ENCODE measurements around the gene PCDHGA8.
"Not testable (repeated sequence)": the region's sequence is repeated elsewhere in the genome, so short reads cannot be mapped to it uniquely, and the experiment has no call there.

PCDHGA8 gene

DNA sequence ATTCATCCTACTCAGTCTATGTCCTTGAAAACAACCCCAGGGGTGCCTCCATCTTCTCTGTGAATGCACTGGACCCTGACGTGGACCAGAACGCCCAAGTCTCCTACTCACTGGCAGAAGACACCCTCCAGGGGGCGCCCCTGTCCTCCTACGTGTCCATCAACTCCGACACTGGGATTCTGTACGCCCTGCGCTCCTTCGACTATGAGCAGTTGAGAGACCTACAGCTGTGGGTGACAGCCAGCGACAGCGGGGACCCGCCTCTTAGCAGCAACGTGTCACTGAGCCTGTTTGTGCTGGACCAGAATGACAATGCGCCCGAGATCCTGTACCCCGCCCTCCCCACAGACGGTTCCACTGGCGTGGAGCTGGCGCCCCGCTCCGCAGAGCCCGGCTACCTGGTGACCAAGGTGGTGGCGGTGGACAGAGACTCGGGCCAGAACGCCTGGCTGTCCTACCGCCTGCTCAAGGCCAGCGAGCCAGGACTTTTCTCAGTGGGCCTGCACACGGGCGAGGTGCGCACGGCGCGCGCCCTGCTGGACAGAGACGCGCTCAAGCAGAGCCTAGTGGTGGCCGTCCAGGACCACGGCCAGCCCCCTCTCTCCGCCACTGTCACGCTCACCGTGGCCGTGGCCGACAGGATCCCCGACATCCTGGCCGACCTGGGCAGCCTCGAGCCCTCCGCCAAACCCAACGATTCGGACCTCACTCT lies 16.8 kb upstream of the PCDHGA8 start:
- not testable (repeated sequence) for H3K27me3 ChIP-seq (ENCODE audit: control insufficient read depth, insufficient read depth, low read length); H3K36me3 ChIP-seq (ENCODE audit: control insufficient read depth, insufficient read depth, low read length); H3K9ac ChIP-seq (ENCODE audit: low read depth, low read length); H3K4me3 ChIP-seq (ENCODE audit: low read depth, low read length); H3K9me3 ChIP-seq (ENCODE audit: control insufficient read depth, insufficient read depth, low read length); H3K4me1 ChIP-seq (ENCODE audit: control insufficient read depth, insufficient read depth, low read length)

DNA sequence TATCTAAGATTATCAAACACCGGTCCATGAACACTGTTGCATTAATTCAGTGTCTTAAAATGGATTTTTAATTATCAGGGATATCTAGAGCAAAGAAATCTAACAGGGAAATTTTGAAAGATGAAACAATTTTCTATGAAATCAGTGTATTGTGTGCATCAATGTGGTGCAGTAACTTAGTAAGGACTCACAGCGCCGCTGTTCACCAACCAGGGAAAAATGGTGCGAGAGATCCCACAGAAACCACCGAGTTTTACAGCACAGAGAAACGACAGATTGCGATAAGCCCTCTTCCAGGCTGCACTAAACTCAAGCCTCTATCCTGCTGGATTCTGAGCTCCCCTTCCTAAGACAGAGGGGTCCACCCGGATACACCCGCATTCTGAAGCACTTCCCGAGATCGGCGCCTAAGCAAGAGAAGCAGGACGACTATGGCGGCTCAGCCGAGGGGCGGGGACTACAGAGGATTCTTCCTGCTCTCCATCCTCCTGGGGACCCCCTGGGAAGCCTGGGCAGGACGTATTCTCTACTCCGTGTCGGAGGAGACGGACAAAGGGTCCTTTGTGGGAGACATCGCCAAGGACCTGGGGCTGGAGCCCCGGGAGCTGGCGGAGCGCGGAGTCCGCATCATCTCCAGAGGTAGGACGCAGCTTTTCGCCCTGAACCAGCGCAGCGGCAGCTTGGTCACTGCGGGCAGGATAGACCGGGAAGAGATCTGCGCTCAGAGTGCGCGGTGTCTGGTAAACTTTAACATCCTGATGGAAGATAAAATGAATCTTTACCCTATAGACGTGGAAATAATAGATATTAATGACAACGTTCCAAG lies 9.8 kb upstream of the PCDHGA8 start, which contains the start of gene PCDHGA7:
Gene PCDHGA7, plus strand, starts transcription at position 274 of the 826 bp plus-strand sequence. Its CDS starts 158 bp downstream, at position 432.
- Histone ChIP-seq H3K27me3 (ENCODE audit: control insufficient read depth, insufficient read depth, low read length) (peaks cover 7% of the 10 kb centered on the region), H3K9me3 (ENCODE audit: control insufficient read depth, insufficient read depth, low read length) (no peaks in the 10 kb centered on the region), H3K4me1 (ENCODE audit: control insufficient read depth, insufficient read depth, low read length) (no peaks in the 10 kb centered on the region), H3K4me3 (ENCODE audit: low read depth, low read length) (peak within 1 kb of the TSS; percentile 75), H3K9ac (ENCODE audit: low read depth, low read length) (peak within 1 kb of the TSS; percentile 65), H3K36me3 (ENCODE audit: control insufficient read depth, insufficient read depth, low read length) (peaks cover 2% of the 10 kb centered on the region)

GRCh38 chr5:141383345-141383744 lies 9.1 kb upstream of the PCDHGA8 start:
- H3K4me3 ChIP-seq (ENCODE audit: low read depth, low read length) = peak overlapping the region; percentile 75
- no peak overlapping the region for H3K9ac ChIP-seq (ENCODE audit: low read depth, low read length)

DNA sequence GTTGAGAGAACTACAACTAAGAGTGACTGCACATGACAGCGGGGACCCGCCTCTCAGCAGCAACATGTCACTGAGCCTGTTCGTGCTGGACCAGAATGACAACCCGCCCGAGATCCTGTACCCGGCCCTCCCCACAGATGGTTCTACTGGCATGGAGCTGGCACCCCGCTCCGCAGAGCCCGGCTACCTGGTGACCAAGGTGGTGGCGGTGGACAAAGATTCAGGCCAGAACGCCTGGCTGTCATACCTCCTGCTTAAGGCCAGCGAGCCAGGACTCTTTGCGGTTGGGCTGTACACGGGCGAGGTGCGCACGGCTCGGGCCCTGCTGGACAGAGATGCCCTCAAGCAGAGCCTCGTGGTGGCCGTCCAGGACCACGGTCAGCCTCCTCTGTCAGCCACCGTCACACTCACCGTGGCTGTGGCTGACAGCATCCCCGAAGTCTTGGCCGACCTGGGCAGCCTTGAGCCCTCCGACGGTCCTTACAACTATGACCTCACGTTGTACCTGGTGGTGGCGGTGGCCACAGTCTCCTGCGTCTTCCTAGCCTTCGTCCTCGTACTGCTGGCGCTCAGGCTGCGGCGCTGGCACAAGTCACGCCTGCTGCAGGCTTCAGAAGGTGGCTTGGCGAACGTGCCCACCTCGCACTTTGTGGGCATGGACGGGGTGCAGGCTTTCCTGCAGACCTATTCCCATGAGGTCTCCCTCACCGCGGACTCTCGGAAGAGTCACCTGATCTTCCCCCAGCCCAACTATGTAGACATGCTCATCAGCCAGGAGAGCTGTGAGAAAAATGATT lies 7.8 kb upstream of the PCDHGA8 start:
- peaks cover 2% of the 10 kb centered on the region for H3K36me3 ChIP-seq (ENCODE audit: control insufficient read depth, insufficient read depth, low read length)
- H3K27me3 ChIP-seq (ENCODE audit: control insufficient read depth, insufficient read depth, low read length) = peaks cover 16% of the 10 kb centered on the region
- no peaks in the 10 kb centered on the region for H3K4me1 ChIP-seq (ENCODE audit: control insufficient read depth, insufficient read depth, low read length)
- H3K9me3 ChIP-seq (ENCODE audit: control insufficient read depth, insufficient read depth, low read length) = peaks cover 10% of the 10 kb centered on the region
- no peak overlapping the region for H3K4me3 ChIP-seq (ENCODE audit: low read depth, low read length)
- H3K9ac ChIP-seq (ENCODE audit: low read depth, low read length) = no peak overlapping the region

More at GRCh38 chr5:141383345-141383744, 9.1 kb upstream of the PCDHGA8 start:
- H3K36me3 ChIP-seq (ENCODE audit: control insufficient read depth, insufficient read depth, low read length) = peaks cover 2% of the 10 kb centered on the region
- peaks cover under 1% of the 10 kb centered on the region for H3K9me3 ChIP-seq (ENCODE audit: control insufficient read depth, insufficient read depth, low read length)
- no peaks in the 10 kb centered on the region for H3K4me1 ChIP-seq (ENCODE audit: control insufficient read depth, insufficient read depth, low read length)
- H3K27me3 ChIP-seq (ENCODE audit: control insufficient read depth, insufficient read depth, low read length) = peaks cover 10% of the 10 kb centered on the region

- H3K4me3 ChIP-seq (ENCODE audit: low read depth, low read length) = peak within 1 kb of the TSS; percentile 65
- H3K36me3 ChIP-seq (ENCODE audit: control insufficient read depth, insufficient read depth, low read length); H3K4me1 ChIP-seq (ENCODE audit: control insufficient read depth, insufficient read depth, low read length); H3K9ac ChIP-seq (ENCODE audit: low read depth, low read length): not testable (repeated sequence)
- peaks cover 16% of the 10 kb centered on the region for H3K27me3 ChIP-seq (ENCODE audit: control insufficient read depth, insufficient read depth, low read length)
- peaks cover 11% of the 10 kb centered on the region for H3K9me3 ChIP-seq (ENCODE audit: control insufficient read depth, insufficient read depth, low read length)
These were observed 4.7 kb upstream of the PCDHGA8 start, which contains the start of gene PCDHGB4 for GRCh38 chr5:141387557-141388311. Gene PCDHGB4 (plus strand): TSS chr5:141387698. CDS start chr5:141387885, 187 bp downstream.

DNA sequence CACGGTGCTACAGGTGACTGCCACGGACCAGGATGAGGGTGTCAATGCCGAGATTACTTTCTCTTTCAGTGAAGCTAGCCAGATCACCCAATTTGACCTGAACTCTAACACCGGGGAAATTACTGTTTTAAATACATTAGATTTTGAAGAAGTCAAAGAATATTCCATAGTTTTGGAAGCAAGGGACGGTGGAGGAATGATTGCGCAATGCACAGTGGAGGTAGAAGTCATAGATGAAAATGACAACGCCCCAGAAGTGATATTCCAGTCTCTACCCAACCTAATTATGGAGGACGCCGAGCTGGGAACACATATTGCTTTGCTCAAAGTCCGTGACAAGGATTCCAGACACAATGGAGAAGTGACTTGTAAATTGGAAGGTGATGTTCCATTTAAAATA lies 3.8 kb upstream of the PCDHGA8 start:
- H3K36me3 ChIP-seq (ENCODE audit: control insufficient read depth, insufficient read depth, low read length) = peaks cover 4% of the 10 kb centered on the region
- no peaks in the 10 kb centered on the region for H3K4me1 ChIP-seq (ENCODE audit: control insufficient read depth, insufficient read depth, low read length)
- peaks cover 13% of the 10 kb centered on the region for H3K27me3 ChIP-seq (ENCODE audit: control insufficient read depth, insufficient read depth, low read length)
- peak overlapping the region; percentile 28 for H3K4me3 ChIP-seq (ENCODE audit: low read depth, low read length)
- peaks cover 11% of the 10 kb centered on the region for H3K9me3 ChIP-seq (ENCODE audit: control insufficient read depth, insufficient read depth, low read length)
- H3K9ac ChIP-seq (ENCODE audit: low read depth, low read length) = no peak overlapping the region

DNA sequence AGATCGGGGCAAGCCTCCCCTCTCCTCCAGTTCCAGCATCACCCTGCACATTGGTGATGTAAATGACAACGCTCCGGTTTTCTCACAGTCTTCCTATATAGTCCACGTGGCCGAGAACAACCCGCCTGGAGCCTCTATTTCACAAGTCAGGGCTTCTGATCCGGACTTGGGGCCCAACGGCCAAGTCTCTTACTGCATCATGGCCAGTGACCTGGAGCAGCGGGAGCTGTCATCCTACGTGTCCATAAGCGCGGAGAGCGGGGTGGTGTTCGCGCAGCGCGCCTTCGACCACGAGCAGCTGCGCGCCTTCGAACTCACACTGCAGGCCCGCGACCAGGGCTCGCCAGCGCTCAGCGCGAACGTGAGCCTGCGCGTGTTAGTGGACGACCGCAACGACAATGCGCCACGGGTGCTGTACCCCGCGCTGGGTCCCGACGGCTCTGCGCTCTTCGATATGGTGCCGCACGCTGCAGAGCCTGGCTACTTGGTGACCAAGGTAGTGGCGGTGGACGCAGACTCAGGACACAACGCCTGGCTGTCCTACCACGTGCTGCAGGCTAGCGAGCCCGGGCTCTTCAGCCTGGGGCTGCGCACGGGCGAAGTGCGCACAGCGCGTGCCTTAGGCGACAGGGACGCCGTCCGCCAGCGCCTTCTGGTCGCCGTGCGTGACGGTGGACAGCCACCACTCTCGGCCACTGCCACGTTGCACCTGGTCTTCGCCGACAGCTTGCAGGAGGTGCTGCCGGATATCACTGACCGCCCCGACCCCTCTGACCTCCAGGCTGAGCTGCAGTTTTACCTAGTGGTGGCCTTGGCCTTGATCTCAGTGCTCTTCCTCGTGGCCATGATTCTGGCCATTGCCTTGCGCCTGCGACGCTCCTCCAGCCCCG lies 3.0 kb upstream of the PCDHGA8 start:
- H3K27me3 ChIP-seq (ENCODE audit: control insufficient read depth, insufficient read depth, low read length) = peaks cover 9% of the 10 kb centered on the region
- H3K9me3 ChIP-seq (ENCODE audit: control insufficient read depth, insufficient read depth, low read length) = peaks cover 11% of the 10 kb centered on the region

GRCh38 chr5:141393267-141393666 lies 834 bp downstream of the PCDHGA8 start:
- peaks cover 7% of the 10 kb centered on the region for H3K27me3 ChIP-seq (ENCODE audit: control insufficient read depth, insufficient read depth, low read length)

More for the DNA sequence above, 3.0 kb upstream of the PCDHGA8 start:
- peaks cover 4% of the 10 kb centered on the region for H3K36me3 ChIP-seq (ENCODE audit: control insufficient read depth, insufficient read depth, low read length)
- H3K4me1 ChIP-seq (ENCODE audit: control insufficient read depth, insufficient read depth, low read length) = no peaks in the 10 kb centered on the region
- H3K4me3 ChIP-seq (ENCODE audit: low read depth, low read length) = no peak overlapping the region
- H3K9ac ChIP-seq (ENCODE audit: low read depth, low read length) = no peak overlapping the region

GRCh38 chr5:141394401-141395187 lies 2.2 kb downstream of the PCDHGA8 start:
- not testable (repeated sequence) for H3K27me3 ChIP-seq (ENCODE audit: control insufficient read depth, insufficient read depth, low read length); H3K4me1 ChIP-seq (ENCODE audit: control insufficient read depth, insufficient read depth, low read length); H3K9me3 ChIP-seq (ENCODE audit: control insufficient read depth, insufficient read depth, low read length); H3K36me3 ChIP-seq (ENCODE audit: control insufficient read depth, insufficient read depth, low read length); H3K4me3 ChIP-seq (ENCODE audit: low read depth, low read length); H3K9ac ChIP-seq (ENCODE audit: low read depth, low read length)

More at GRCh38 chr5:141393267-141393666, 834 bp downstream of the PCDHGA8 start:
- Histone ChIP-seq H3K4me3 (ENCODE audit: low read depth, low read length) (no peak overlapping the region), H3K9me3 (ENCODE audit: control insufficient read depth, insufficient read depth, low read length) (peaks cover 11% of the 10 kb centered on the region), H3K9ac (ENCODE audit: low read depth, low read length) (no peak overlapping the region), H3K36me3 (ENCODE audit: control insufficient read depth, insufficient read depth, low read length) (peaks cover 4% of the 10 kb centered on the region), H3K4me1 (ENCODE audit: control insufficient read depth, insufficient read depth, low read length) (no peaks in the 10 kb centered on the region)
